ENCODE data around the gene PPP5C. TPM values are rescaled to one million over a fixed set of nuclear protein-coding genes. Genes with fewer than 3 reads are reported as not detected.

Gene PPP5C
- total RNA-seq, 1 experiment from 2014 or later: 85.4 TPM

DNA sequence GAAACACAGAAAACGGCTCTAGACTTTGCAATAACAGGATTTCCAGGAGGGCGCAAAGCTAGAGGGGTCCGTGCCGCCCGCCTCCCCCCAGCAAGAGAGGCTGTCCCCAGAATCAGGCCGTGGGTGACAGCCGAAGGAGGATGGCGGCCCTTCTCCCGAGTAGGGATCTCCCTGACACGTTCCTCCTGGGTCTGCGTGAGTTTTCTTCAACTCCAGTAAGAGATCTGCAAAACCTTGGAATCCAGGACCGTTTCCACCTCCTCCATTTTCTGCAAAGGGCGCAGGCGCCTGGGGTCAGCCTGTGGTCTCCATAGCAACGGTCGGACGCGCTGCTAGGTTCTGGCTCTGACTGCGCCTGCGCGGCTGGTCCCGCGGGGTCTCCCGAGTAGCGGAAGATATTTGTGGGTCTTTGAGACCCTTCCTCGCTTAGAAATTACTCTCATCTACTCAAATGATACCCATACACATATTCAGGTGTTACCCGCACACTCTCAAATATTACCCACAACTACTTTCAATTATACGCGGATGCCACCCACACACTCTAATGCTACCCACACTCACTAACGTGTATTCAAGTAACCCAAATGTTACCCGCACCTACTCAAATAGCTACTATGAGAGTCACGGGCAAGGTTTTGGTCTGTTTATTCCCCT is 79.7 kb downstream of the PPP5C start:
- H3K27ac ChIP-seq: no peak overlapping the region
- H3K79me2 ChIP-seq (ENCODE audit: low read depth): no peaks in the 10 kb centered on the region
- H3F3A ChIP-seq (ENCODE audit: insufficient read depth, low read depth): peaks cover 7% of the 10 kb centered on the region
- DNase-seq: no peak
- peaks cover 96% of the 10 kb centered on the region for H3K27me3 ChIP-seq (ENCODE audit: insufficient read depth, low read depth)
- H2AFZ ChIP-seq: no peak overlapping the region
- no peaks in the 10 kb centered on the region for H3K36me3 ChIP-seq (ENCODE audit: low read depth)
- no TSS peak for BruUV-seq (replicated peaks)
- no peaks in the 10 kb centered on the region for H3K9me3 ChIP-seq (ENCODE audit: insufficient read depth, low read depth)
- H3K9me2 ChIP-seq (ENCODE audit: insufficient read depth): no peaks in the 10 kb centered on the region
- H3K4me2 ChIP-seq: no peak overlapping the region
- H3K4me3 ChIP-seq: no peak overlapping the region
- H3K4me1 ChIP-seq (replicated peaks; ENCODE audit: insufficient read depth): no peaks in the 10 kb centered on the region
- intact Hi-C loops (cut with micrococcal nuclease; ENCODE audit: unreplicated experiment): no loop called here
- CTCF ChIA-PET: no interaction called here
- H4K20me1 ChIP-seq (ENCODE audit: insufficient read depth): no peaks in the 10 kb centered on the region
- TF ChIP-seq, protein P1, sequence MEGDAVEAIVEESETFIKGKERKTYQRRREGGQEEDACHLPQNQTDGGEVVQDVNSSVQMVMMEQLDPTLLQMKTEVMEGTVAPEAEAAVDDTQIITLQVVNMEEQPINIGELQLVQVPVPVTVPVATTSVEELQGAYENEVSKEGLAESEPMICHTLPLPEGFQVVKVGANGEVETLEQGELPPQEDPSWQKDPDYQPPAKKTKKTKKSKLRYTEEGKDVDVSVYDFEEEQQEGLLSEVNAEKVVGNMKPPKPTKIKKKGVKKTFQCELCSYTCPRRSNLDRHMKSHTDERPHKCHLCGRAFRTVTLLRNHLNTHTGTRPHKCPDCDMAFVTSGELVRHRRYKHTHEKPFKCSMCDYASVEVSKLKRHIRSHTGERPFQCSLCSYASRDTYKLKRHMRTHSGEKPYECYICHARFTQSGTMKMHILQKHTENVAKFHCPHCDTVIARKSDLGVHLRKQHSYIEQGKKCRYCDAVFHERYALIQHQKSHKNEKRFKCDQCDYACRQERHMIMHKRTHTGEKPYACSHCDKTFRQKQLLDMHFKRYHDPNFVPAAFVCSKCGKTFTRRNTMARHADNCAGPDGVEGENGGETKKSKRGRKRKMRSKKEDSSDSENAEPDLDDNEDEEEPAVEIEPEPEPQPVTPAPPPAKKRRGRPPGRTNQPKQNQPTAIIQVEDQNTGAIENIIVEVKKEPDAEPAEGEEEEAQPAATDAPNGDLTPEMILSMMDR (conservative IDR thresholded peaks at IDR 0.05): no peak
- TF ChIP-seq EZH2 (IDR thresholded peaks at IDR 0.05; ENCODE audit: low read depth): no peak
- POLR2A ChIA-PET (ENCODE audit: unreplicated experiment): no interaction called here

GRCh38 chr19:46427518-46428045 is 80.7 kb downstream of the PPP5C start:
- POLR2A ChIA-PET (ENCODE audit: unreplicated experiment): no interaction called here
- intact Hi-C loops (cut with micrococcal nuclease; ENCODE audit: unreplicated experiment): no loop called here
- H2AFZ ChIP-seq: no peak overlapping the region

DNA sequence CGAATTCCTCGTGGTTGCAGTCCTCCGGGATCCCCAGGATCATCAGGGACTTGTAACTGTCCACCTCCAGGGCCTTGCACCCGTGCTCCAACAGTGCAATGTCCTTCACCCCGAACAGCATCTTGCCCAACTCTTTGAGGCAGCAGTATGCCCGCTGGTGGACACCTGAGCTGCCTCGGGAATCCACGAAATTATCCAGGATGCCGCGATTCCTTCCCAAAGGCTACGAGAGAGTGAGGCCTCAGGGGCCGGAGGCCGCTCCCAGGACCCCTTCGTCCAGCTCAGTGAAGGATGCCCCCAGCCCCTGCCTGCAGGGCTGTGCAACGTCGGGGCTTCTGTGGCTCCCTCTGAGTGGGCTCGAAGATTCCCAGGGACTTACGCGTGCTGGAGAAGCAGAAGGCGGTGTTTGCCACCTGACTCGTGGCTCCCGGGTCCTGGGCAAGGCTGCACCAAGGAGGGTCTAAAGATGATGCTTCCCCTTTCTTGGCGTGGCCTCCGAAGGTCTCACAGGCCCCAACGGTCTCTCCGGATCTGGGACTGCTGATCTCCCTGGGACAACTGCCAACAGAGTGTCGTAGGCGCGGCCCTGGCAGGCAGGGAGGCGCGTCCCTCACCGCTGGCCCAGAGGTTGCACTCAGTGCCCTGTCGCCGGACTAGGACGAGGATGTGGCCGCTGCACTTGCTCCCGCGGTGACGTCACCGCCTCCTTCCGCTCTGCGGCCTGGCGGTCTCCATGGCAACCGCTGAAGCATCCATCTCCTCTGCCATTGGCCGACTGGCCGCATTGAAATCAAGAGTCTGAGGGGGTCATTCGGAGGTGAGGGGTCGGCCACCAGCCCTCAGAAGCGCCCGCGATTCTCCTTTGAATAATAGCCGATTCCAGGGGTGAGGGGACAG is 81.6 kb downstream of the PPP5C start, which contains the start of gene PNMA8C:
Gene PNMA8C (minus strand): TSS at position 698 of the 897 bp plus-strand sequence. CDS start 577 bp downstream, at position 121.
- Histone ChIP-seq H3K4me1 (replicated peaks; ENCODE audit: insufficient read depth) (no peaks in the 10 kb centered on the region), H3K27ac (no peak within 1 kb of the TSS), H3K4me3 (no peak within 1 kb of the TSS), H4K20me1 (ENCODE audit: insufficient read depth) (no peaks in the 10 kb centered on the region), H3K36me3 (ENCODE audit: low read depth) (no peaks in the 10 kb centered on the region), H2AFZ (no peak within 1 kb of the TSS), H3K79me2 (ENCODE audit: low read depth) (no peaks in the 10 kb centered on the region), H3K27me3 (ENCODE audit: insufficient read depth, low read depth) (peaks cover 91% of the 10 kb centered on the region), H3K9me3 (ENCODE audit: insufficient read depth, low read depth) (no peaks in the 10 kb centered on the region), H3K9me2 (ENCODE audit: insufficient read depth) (no peaks in the 10 kb centered on the region), H3K4me2 (no peak within 1 kb of the TSS), H3F3A (ENCODE audit: insufficient read depth, low read depth) (peaks cover 8% of the 10 kb centered on the region)
- intact Hi-C loops (cut with micrococcal nuclease; ENCODE audit: unreplicated experiment): no loop called here
- peak in 1 of 2 experiments; percentile 42 for DNase-seq
- POLR2A ChIA-PET (ENCODE audit: unreplicated experiment): no interaction called here
- no TSS peak for BruUV-seq (replicated peaks)
- no peak for TF ChIP-seq EZH2 (IDR thresholded peaks at IDR 0.05; ENCODE audit: low read depth)
- TF ChIP-seq, protein P1 (conservative IDR thresholded peaks at IDR 0.05): no peak
- CTCF ChIA-PET: no interaction called here

More at GRCh38 chr19:46427518-46428045, 80.7 kb downstream of the PPP5C start:
- no peaks in the 10 kb centered on the region for H3K79me2 ChIP-seq (ENCODE audit: low read depth)
- no peak overlapping the region for H3K4me2 ChIP-seq
- no peaks in the 10 kb centered on the region for H3K4me1 ChIP-seq (replicated peaks; ENCODE audit: insufficient read depth)
- DNase-seq: no peak
- no peak overlapping the region for H3K4me3 ChIP-seq
- no TSS peak for BruUV-seq (replicated peaks)
- H3K36me3 ChIP-seq (ENCODE audit: low read depth): no peaks in the 10 kb centered on the region
- TF ChIP-seq, protein P1 (conservative IDR thresholded peaks at IDR 0.05): no peak
- TF ChIP-seq EZH2 (IDR thresholded peaks at IDR 0.05; ENCODE audit: low read depth): no peak
- CTCF ChIA-PET: no interaction called here
- H3K9me3 ChIP-seq (ENCODE audit: insufficient read depth, low read depth): no peaks in the 10 kb centered on the region
- H3K27me3 ChIP-seq (ENCODE audit: insufficient read depth, low read depth): peaks cover 95% of the 10 kb centered on the region
- no peaks in the 10 kb centered on the region for H3K9me2 ChIP-seq (ENCODE audit: insufficient read depth)
- peaks cover 7% of the 10 kb centered on the region for H3F3A ChIP-seq (ENCODE audit: insufficient read depth, low read depth)
- no peaks in the 10 kb centered on the region for H4K20me1 ChIP-seq (ENCODE audit: insufficient read depth)
- no peak overlapping the region for H3K27ac ChIP-seq
